Thyroid gland (tissue), 4 donors: ENCODE results near the gene TTC12. TPM values are rescaled to one million over a fixed set of nuclear protein-coding genes. Genes with fewer than 3 reads are reported as not detected.

Experiments used
- DNase-seq, 2 donors: peaks; one replicate each; pipeline ENCODE4 v3.0.0-alpha.2; 2019
- H3K27ac ChIP-seq, 3 donors: fragments of 200-600 bp; sonication (generic); 1 replicate in 2 of 3; 2 replicates in 1 of 3; pipeline ENCODE4 v1.5.1; 2016 to 2019; ENCODE audit warnings: mild to moderate bottlenecking in 1 of 3, moderate library complexity in 1 of 3
- H3K27me3 ChIP-seq: fragments of 200-600 bp; sonication (generic); one replicate; pipeline ENCODE4 v1.5.1; 2019
- H3K36me3 ChIP-seq, 2 donors: fragments of 200-600 bp; sonication (generic); one replicate each; pipeline ENCODE4 v1.5.1; 2016 to 2019
- H3K4me1 ChIP-seq, 2 donors: fragments of 200-600 bp; sonication (generic); one replicate each; pipeline ENCODE4 v1.5.1; 2017 to 2019
- H3K4me3 ChIP-seq, 3 donors: fragments of 200-600 bp; sonication (generic); replicated peaks in 1 of 3; 1 replicate in 2 of 3; 2 replicates in 1 of 3; pipeline ENCODE4 v1.5.1; 2016; ENCODE audit warnings: mild to moderate bottlenecking in 1 of 3
- H3K9me3 ChIP-seq: fragments of 200-600 bp; sonication (generic); one replicate; pipeline ENCODE4 v1.5.1; 2017
- POLR2A ChIP-seq, 2 donors: fragments of 450-650 bp; IDR thresholded peaks; one replicate each; pipeline ENCODE4 v1.6.1; 2017; ENCODE audit warnings: antibody characterized with exemption in 2 of 2, mild to moderate bottlenecking in 2 of 2, moderate library complexity in 1 of 2
- WGBS, 2 donors: methylation state at CpG; one replicate each; pipeline ENCODE4 v1.1.5; 2017; 5-methylcytosine and 5-hydroxymethylcytosine counted together
- intact Hi-C: fragments of 100-400 bp; cut with DNase I; formaldehyde crosslinking; loops from one replicate; pipeline ENCODE4 v1.15.1; 2023
- total RNA-seq, 4 donors: library from RNA; depleted of rRNA; stranded (reverse); fragments of >200 nt; gene quantifications; one replicate each; pipeline ENCODE4 v1.2.3, GENCODE V29; 2016
- TF ChIP-seq, protein P1 (sequence below), 6 experiments: fragments of 200-600 bp in 3 of 6; fragments of 450-650 bp in 3 of 6; sonication (generic) in 3 of 6; IDR thresholded peaks; one replicate each; pipeline ENCODE4 v1.5.1; 2016 to 2019; ENCODE audit warnings: antibody characterized with exemption in 6 of 6, mild to moderate bottlenecking in 2 of 6, inconsistent platforms in 1 of 6, moderate library complexity in 1 of 6

Gene TTC12
- total RNA-seq: 10 to 100 TPM; 30.8 to 45.6 (median 36.8) TPM

DNA sequence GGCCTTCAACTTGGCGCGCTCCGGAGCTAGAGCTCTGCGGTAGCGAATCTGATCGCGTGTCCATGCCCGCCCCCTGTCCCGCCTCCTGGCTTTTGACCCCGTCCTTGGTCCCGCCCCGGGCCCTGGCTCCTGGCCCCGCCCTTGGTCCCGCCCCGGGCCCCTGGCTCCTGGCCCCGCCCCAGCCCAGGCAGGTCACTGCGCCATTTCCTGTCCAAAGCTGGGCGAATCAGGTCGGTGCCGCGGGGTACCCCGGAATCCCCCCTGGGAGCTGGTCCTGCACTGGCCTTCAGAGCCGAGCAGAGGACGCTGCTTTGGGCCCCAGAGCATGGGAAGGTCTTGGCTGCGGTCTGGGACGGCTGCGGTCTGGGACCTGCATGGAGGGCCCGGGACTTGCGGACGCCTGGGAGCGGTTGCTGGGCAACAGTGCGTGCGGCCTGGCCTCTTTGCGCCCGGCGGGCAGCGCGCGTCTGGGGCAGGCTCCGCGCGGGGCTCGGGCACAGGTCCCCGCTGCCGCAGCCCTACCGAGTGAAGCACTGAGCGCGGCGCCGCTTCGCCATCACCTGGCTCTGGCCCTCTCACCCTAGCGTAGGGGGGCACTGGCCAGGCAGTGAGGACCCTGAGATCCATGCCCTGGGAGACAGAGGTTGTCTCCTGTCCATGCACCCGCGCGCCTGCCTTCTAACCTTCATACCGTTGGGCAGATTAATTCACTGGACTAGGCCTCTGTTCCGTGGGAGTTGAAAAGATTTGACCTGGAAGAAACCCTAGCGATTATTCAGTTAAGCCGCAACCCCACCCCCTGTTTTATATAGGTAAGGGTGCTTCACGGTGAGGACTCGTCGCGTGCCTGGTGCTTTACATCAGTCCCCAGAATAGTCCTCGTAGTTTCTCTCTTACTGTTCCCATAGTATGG lies at the start of gene TTC12:
TTC12 (plus strand) TSS at position 195 of the 913 bp plus-strand sequence. CDS start 1,675 bp downstream, outside the sequence.
- Histone ChIP-seq H3K27me3 (no peaks in the 10 kb centered on the region), H3K4me1 (peaks cover 6 to 14% of the 10 kb centered on the region in 2 donors), H3K4me3 (peak within 1 kb of the TSS; percentile 46 to 66 (median 57)), H3K27ac (peak within 1 kb of the TSS; percentile 57 to 82 (median 72)), H3K36me3 (peaks cover 0 to 4% of the 10 kb centered on the region in 2 donors), H3K9me3 (no peaks in the 10 kb centered on the region)
- DNase-seq: peak; percentile 95
- intact Hi-C loops: no loop called here
- 6 to 11% methylated on average over 16 to 24 of the region's 64 CpGs for WGBS, 2 donors
- TF ChIP-seq, protein P1, sequence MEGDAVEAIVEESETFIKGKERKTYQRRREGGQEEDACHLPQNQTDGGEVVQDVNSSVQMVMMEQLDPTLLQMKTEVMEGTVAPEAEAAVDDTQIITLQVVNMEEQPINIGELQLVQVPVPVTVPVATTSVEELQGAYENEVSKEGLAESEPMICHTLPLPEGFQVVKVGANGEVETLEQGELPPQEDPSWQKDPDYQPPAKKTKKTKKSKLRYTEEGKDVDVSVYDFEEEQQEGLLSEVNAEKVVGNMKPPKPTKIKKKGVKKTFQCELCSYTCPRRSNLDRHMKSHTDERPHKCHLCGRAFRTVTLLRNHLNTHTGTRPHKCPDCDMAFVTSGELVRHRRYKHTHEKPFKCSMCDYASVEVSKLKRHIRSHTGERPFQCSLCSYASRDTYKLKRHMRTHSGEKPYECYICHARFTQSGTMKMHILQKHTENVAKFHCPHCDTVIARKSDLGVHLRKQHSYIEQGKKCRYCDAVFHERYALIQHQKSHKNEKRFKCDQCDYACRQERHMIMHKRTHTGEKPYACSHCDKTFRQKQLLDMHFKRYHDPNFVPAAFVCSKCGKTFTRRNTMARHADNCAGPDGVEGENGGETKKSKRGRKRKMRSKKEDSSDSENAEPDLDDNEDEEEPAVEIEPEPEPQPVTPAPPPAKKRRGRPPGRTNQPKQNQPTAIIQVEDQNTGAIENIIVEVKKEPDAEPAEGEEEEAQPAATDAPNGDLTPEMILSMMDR (IDR thresholded peaks at IDR 0.05): no peak
- TF ChIP-seq POLR2A (IDR thresholded peaks at IDR 0.05): peak in 1 of 2 donors; percentile 68

GRCh38 chr11:113265362-113265761 lies 49.0 kb upstream of the TTC12 start:
- Histone ChIP-seq H3K9me3 (no peaks in the 10 kb centered on the region), H3K27me3 (no peaks in the 10 kb centered on the region), H3K36me3 (peaks cover 0 to 3% of the 10 kb centered on the region in 2 donors), H3K27ac (no peak overlapping the region), H3K4me3 (no peak overlapping the region), H3K4me1 (peaks cover 6 to 27% of the 10 kb centered on the region in 2 donors)
- 76 to 88% methylated on average over 2 of the region's 2 CpGs for WGBS, 2 donors
- TF ChIP-seq, protein P1 (IDR thresholded peaks at IDR 0.05): no peak
- TF ChIP-seq POLR2A (IDR thresholded peaks at IDR 0.05): no peak
- DNase-seq: no peak
- intact Hi-C loops: no loop called here

- intact Hi-C loops: no loop called here
- Histone ChIP-seq H3K4me3 (no peak overlapping the region), H3K27ac (no peak overlapping the region), H3K4me1 (peaks cover 6 to 22% of the 10 kb centered on the region in 2 donors), H3K27me3 (no peaks in the 10 kb centered on the region), H3K9me3 (no peaks in the 10 kb centered on the region), H3K36me3 (peaks cover 3 to 11% of the 10 kb centered on the region in 2 donors)
- no peak for DNase-seq
- TF ChIP-seq POLR2A (IDR thresholded peaks at IDR 0.05): no peak
- WGBS, 2 donors: 85 to 95% methylated on average over 7 of the region's 7 CpGs
Measured at GRCh38 chr11:113267493-113267892, 46.9 kb upstream of the TTC12 start.

- WGBS, 2 donors: 95 to 96% methylated on average over 2 of the region's 2 CpGs
- H3K36me3 ChIP-seq: peaks cover 7 to 16% of the 10 kb centered on the region in 2 donors
Measured at GRCh38 chr11:113269096-113269495, 45.3 kb upstream of the TTC12 start.

GRCh38 chr11:113269636-113270035 lies 44.7 kb upstream of the TTC12 start:
- intact Hi-C loops: no loop called here
- Histone ChIP-seq H3K4me3 (no peak overlapping the region), H3K27ac (no peak overlapping the region), H3K4me1 (peaks cover 0 to 4% of the 10 kb centered on the region in 2 donors), H3K36me3 (peaks cover 7 to 16% of the 10 kb centered on the region in 2 donors), H3K9me3 (no peaks in the 10 kb centered on the region), H3K27me3 (no peaks in the 10 kb centered on the region)
- TF ChIP-seq, protein P1 (IDR thresholded peaks at IDR 0.05): no peak
- TF ChIP-seq POLR2A (IDR thresholded peaks at IDR 0.05): no peak
- DNase-seq: no peak
- 90% methylated on average over 5 of the region's 5 CpGs for WGBS, 2 donors

More at GRCh38 chr11:113269096-113269495, 45.3 kb upstream of the TTC12 start:
- Histone ChIP-seq H3K27me3 (no peaks in the 10 kb centered on the region), H3K4me3 (no peak overlapping the region), H3K4me1 (peaks cover 0 to 7% of the 10 kb centered on the region in 2 donors), H3K9me3 (no peaks in the 10 kb centered on the region), H3K27ac (no peak overlapping the region)
- no peak for TF ChIP-seq POLR2A (IDR thresholded peaks at IDR 0.05)
- TF ChIP-seq, protein P1 (IDR thresholded peaks at IDR 0.05): no peak
- no peak for DNase-seq
- intact Hi-C loops: no loop called here
